GM12801 (cell line): ENCODE data around the gene TSC22D1.

ENCODE experiments used
- TF ChIP-seq, protein P1 (sequence below): IDR thresholded peaks from one replicate; pipeline ENCODE4 v1.5.1; 2011; ENCODE audit warnings: control low read depth; ENCODE audit not compliant: insufficient read length; ENCODE audit errors: extremely low read depth

TSC22D1 gene

DNA sequence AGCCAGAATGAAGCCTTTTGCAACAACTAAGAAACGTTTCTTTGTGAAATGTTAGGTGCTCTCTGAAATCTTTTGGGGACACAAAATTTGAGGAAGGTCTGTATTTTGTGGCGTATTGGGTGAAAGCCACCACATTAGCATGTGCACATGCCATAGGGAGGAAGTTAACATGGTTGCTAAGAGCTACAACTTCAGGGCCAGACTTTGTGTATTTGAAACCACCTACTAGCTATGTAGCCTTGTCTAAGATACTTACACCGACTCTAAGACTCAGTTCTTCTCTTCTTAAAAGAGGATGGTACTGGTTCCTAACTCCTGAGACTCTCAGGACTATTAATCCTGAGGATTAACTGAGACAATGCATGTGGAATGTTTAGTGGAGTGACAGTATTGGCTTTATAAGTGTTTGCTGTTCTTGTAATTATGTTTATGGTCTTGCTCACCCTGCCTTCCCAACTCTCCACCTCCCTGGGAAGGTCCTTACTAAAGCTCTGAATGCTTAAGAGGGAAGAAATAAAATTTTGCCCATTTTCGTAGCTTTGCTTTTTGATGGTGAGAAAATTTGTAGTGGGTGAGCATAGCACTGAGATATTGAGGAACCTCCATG is 187.0 kb downstream of the TSC22D1 start:
- TF ChIP-seq, protein P1, sequence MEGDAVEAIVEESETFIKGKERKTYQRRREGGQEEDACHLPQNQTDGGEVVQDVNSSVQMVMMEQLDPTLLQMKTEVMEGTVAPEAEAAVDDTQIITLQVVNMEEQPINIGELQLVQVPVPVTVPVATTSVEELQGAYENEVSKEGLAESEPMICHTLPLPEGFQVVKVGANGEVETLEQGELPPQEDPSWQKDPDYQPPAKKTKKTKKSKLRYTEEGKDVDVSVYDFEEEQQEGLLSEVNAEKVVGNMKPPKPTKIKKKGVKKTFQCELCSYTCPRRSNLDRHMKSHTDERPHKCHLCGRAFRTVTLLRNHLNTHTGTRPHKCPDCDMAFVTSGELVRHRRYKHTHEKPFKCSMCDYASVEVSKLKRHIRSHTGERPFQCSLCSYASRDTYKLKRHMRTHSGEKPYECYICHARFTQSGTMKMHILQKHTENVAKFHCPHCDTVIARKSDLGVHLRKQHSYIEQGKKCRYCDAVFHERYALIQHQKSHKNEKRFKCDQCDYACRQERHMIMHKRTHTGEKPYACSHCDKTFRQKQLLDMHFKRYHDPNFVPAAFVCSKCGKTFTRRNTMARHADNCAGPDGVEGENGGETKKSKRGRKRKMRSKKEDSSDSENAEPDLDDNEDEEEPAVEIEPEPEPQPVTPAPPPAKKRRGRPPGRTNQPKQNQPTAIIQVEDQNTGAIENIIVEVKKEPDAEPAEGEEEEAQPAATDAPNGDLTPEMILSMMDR, result no peak

DNA sequence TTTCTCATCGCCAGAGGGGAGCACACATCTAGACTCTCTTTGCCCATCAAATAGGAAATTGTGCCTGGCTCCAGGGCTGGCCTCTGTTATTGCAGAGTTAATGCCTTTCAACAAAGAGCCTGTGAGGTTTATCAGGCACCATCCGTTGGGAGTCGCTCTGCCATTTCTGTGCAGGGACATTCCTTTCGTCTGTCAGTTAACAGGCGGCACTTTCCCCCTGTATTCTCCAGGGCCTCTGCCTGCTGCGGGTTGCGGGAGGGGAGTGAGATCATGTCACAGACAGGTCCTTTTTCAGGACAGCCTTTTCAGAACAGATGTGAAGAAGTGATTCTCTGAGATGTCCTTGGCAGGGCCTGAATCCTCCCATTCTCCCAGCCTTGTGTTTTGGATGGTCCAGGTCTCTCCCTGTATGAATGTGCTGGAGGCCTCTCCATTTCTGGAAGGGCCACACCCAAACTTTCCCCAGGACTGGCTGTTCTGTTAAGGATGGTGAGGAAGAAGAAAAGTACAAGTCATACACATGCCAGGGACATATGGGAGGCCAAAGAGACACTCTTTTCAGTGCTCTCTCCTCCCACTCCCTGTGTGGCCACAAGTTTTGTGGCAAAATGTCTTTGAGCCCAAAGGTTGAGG is 187.6 kb downstream of the TSC22D1 start:
- TF ChIP-seq, protein P1, result no peak

DNA sequence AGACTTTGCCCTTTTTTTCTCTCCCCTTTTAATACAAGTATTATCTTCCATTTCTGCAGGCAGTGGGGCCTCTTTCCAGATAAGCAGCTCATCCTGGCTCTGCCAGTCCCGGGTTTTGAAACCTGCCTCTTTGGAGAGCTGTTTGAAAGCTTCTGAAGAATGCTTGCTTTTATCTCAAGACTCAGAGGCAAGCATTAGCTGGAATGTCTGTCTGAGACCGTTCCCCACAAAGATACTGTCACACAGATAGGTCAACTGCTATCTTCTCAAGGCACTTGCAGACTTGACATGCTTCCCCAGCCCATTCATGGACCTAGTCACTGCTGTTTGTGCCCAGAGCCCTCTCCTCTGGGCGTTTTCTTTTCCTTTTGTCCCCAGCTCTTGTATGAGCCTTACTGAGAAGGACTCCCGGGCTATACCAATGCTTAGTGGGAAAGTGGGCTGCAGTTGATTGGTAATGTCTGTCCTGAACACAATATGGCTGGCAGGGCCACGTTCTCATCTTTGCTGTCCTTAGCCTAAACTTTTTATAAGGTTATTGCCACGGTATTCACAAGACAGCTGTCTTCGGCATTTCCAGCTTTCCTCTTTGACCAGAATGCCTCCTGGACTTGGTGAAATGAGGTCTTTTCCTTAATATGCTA is 189.1 kb downstream of the TSC22D1 start:
- TF ChIP-seq, protein P1, result no peak

DNA sequence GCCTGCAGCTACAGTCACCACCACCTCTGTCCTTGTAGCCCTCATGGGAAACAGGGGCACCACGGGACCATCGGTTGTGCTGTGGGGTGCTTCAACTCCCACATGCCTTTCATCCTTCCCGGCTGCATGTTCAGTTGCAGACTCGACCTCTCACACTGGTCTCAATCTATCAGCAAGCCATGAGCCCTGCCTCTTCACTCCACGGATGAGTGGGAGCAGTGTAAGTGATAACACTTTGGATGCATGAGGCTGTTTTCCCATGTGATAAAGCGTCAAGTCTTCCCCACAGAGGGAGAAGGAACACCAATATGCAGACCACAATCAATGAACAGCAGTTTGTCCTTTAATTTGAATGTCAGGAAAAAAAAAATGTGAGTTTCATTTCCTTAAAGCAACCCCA is 190.3 kb downstream of the TSC22D1 start:
- TF ChIP-seq, protein P1, result no peak

DNA sequence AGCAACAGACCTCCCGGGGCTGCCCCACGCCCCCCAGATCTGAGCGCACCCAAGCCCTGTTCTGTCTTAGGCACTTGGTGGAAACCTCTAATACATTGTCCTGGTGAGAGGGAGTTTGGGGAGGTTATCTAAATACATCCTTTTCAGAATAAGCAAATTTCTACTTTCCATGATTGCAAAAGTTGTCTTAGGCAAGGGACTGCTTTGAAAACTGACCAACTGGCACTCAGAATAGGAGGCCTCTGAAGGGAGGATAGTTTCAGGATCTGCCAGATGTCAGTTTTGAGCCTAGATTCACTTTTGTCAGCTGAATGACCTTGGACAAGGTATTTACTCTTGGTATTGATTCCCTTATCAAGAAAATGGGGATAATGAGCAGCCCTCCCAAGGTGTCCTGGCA is 190.7 kb downstream of the TSC22D1 start:
- TF ChIP-seq, protein P1, result no peak

DNA sequence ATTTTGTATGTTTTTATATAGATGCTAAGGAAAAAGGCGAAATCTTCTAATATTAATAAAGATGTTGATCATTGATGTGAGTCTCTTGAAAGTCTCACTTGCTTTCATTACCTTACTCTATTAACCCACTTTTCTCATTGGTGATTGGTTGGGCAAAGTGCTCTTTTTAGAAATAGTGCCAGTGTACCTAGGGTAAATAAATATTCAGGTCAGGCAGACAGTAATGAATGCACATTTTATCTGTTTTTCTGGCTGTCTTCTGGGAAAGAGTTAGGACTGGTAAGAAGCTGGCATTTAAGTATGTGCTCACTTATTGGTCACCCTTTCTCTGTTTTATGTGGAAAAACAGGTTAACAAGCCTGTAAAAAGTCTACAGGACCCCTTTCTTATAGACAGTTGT is 191.4 kb downstream of the TSC22D1 start:
- TF ChIP-seq, protein P1, result no peak

DNA sequence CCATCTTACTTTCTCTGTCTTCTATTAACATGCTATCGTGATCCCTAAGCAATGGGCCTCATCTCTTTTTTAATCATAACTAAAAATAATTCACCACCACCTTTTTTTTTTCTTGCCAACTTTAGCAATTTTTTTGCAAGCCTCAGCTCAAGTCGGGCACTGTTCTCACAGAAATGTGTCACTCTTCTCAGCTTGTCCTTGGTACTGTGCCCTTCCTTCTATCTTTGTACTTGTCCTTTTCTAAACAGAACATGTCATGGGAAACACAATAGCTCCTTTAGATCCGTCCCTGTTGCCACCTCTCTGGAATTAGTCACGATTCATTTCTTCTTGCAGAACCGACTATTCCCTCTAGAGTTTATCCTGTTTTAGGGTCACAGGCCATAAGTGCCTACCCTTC is 192.2 kb downstream of the TSC22D1 start:
- TF ChIP-seq, protein P1, result no peak
